Endothelial cell of umbilical vein (primary cell): Measurements from ENCODE around the gene ZNF611. TPM values are rescaled to one million over a fixed set of nuclear protein-coding genes. Genes with fewer than 3 reads are reported as not detected.
A peak's percentile ranks its signal among the peaks of the same experiment; 100 is the strongest.
"Not testable (repeated sequence)": the region's sequence is repeated elsewhere in the genome, so short reads cannot be mapped to it uniquely, and the experiment has no call there.

Source experiments
- BruUV-seq: library from RNA; stranded (reverse); fragments of 400-500 nt; replicated peaks from 2 replicates; lab custom pipeline; 2021; lab: Mats Ljungman, UMichigan
- CTCF ChIA-PET: fragments of 300-600, 350-600 bp; sonication (Branson Sonifier 250); formaldehyde crosslinking; loops from one replicate; lab custom pipeline; 2021; ENCODE audit warnings: antibody characterized with exemption, inconsistent platforms; lab: Charles Lee
- POLR2A ChIA-PET: fragments of 300-600, 350-600 bp; sonication (Branson Sonifier 250); formaldehyde crosslinking; loops from one replicate; lab custom pipeline; 2021; ENCODE audit warnings: antibody characterized with exemption, inconsistent platforms; lab: Charles Lee
- DNase-seq: peaks from one replicate; pipeline ENCODE4 v3.0.0-alpha.2; 2011; ENCODE audit warnings: low read depth, low spot score
- FAIRE-seq: peaks from 2 replicates; lab custom pipeline; 2011; peaks lifted over from hg19 to GRCh38; lab: Jason Lieb, UNC
- H2AFZ ChIP-seq: 2 replicates; pipeline ENCODE4 v1.6.0; 2012; ENCODE audit warnings: low read depth, low read length, control low read depth, inconsistent platforms
- H3K27ac ChIP-seq: 2 replicates; pipeline ENCODE4 v1.5.1; 2011; ENCODE audit warnings: low read depth, mild to moderate bottlenecking, control low read depth, low read length, moderate library complexity; ENCODE audit not compliant: insufficient read depth
- H3K27me3 ChIP-seq, 2 experiments: 2 replicates each; pipeline versions ENCODE4 v1.6.0 to v1.6.1; 2011; ENCODE audit warnings: low read length in 2 of 2, mixed read lengths in 1 of 2; ENCODE audit not compliant: control insufficient read depth in 2 of 2, insufficient read depth in 2 of 2
- H3K36me3 ChIP-seq, 2 experiments: 2 replicates in 1 of 2; 3 replicates in 1 of 2; pipeline ENCODE4 v1.5.1; 2011; ENCODE audit warnings: low read length in 2 of 2, mild to moderate bottlenecking in 1 of 2, moderate library complexity in 1 of 2; ENCODE audit not compliant: control insufficient read depth in 2 of 2, insufficient read depth in 2 of 2; ENCODE audit errors: extremely low read depth in 1 of 2
- H3K4me1 ChIP-seq: 3 replicates; pipeline ENCODE4 v1.5.1; 2011; ENCODE audit warnings: mild to moderate bottlenecking, low read length; ENCODE audit not compliant: control insufficient read depth, insufficient read depth; ENCODE audit errors: extremely low read depth
- H3K4me2 ChIP-seq: 2 replicates; pipeline ENCODE4 v1.6.1; 2011; ENCODE audit warnings: low read length, control low read depth, mixed read lengths; ENCODE audit not compliant: insufficient read depth
- H3K4me3 ChIP-seq, 3 experiments: fragments of 200-600 bp in 1 of 3; sonication (generic), shearing (Covaris generic) in 1 of 3; replicated peaks in 1 of 3; 2 replicates each; pipeline ENCODE4 v1.5.1; 2011 to 2016; ENCODE audit warnings: control low read depth in 3 of 3, low read length in 3 of 3, mild to moderate bottlenecking in 2 of 3, inconsistent platforms in 1 of 3, low read depth in 1 of 3, moderate library complexity in 1 of 3; ENCODE audit not compliant: insufficient read depth in 1 of 3
- H3K79me2 ChIP-seq: 2 replicates; pipeline ENCODE4 v1.6.0; 2012; ENCODE audit warnings: low read length, inconsistent platforms; ENCODE audit not compliant: control insufficient read depth, insufficient read depth
- H3K9ac ChIP-seq: replicated peaks from 2 replicates; pipeline ENCODE3; 2011; ENCODE audit warnings: low read length, control low read depth; ENCODE audit not compliant: insufficient read depth; ENCODE audit errors: extremely low read depth
- H3K9me1 ChIP-seq: replicated peaks from 3 replicates; pipeline ENCODE4 v1.6.0; 2011; ENCODE audit warnings: mild to moderate bottlenecking, low read length; ENCODE audit not compliant: control insufficient read depth, insufficient read depth; ENCODE audit errors: extremely low read depth
- H3K9me3 ChIP-seq: replicated peaks from 2 replicates; pipeline ENCODE4 v1.5.1; 2012; ENCODE audit warnings: low read length, inconsistent platforms; ENCODE audit not compliant: control insufficient read depth, insufficient read depth
- H4K20me1 ChIP-seq: replicated peaks from 2 replicates; pipeline ENCODE3; 2011; ENCODE audit warnings: mild to moderate bottlenecking, low read length; ENCODE audit not compliant: control insufficient read depth, insufficient read depth; ENCODE audit errors: extremely low read depth
- EZH2 ChIP-seq: IDR thresholded peaks from 2 replicates; pipeline ENCODE4 v1.6.1; 2012; ENCODE audit warnings: borderline replicate concordance, low read depth, mild to moderate bottlenecking, moderate library complexity, low read length, inconsistent platforms; ENCODE audit not compliant: severe bottlenecking
- dilution Hi-C: fragments of 300-500 bp; cut with MboI; formaldehyde crosslinking; loops from one replicate; pipeline ENCODE4 v1.15.0; 2019; ENCODE audit warnings: low sequenced_read_pairs; ENCODE audit not compliant: extremely low pct_ligation_motif_present
- intact Hi-C: fragments of 100-400 bp; cut with micrococcal nuclease; formaldehyde crosslinking; loops from one replicate; pipeline ENCODE4 v1.10.0; 2022
- polyA plus RNA-seq, 4 experiments: library from polyadenylated mRNA; depleted of rRNA in 3 of 4; stranded (reverse) in 3 of 4; unstranded in 1 of 4; fragments of >200 nt; gene quantifications; 2 replicates each; pipeline versions ENCODE4 v1.2.1 to v1.2.3, GENCODE V29; 2011 to 2012; ENCODE audit warnings: missing spikeins in 1 of 4
- total RNA-seq: library from RNA; stranded (reverse); gene quantifications from 2 replicates; pipeline ENCODE4 v1.2.3, GENCODE V29; 2021
- TF ChIP-seq, protein P1 (sequence below), 2 donors: IDR thresholded peaks; 1 replicate in 1 of 2; 2 replicates in 1 of 2; pipeline ENCODE4 v1.5.1; 2011; ENCODE audit warnings: low read length in 2 of 2, mild to moderate bottlenecking in 2 of 2, moderate library complexity in 2 of 2, control low read depth in 1 of 2, inconsistent platforms in 1 of 2, low read depth in 1 of 2; ENCODE audit not compliant: insufficient read depth in 1 of 2; ENCODE audit errors: extremely low read depth in 1 of 2

ZNF611 gene
- total and polyA plus RNA-seq, 2 donors (not counting 3 experiments of a cell fraction or from before 2014, with no cell fraction given) = 3.1 to 20.0 TPM

GRCh38 chr19:52748336-52748950 is 13.6 kb upstream of the ZNF611 start:
- H4K20me1 ChIP-seq = no peaks in the 10 kb centered on the region
- BruUV-seq = no TSS peak
- H3K4me1 ChIP-seq = no peaks in the 10 kb centered on the region
- H3K4me2 ChIP-seq = no peak overlapping the region
- H3K36me3 ChIP-seq = no peaks in the 10 kb centered on the region
- dilution Hi-C loops = no loop called here
- no peak for TF ChIP-seq EZH2
- TF ChIP-seq, protein P1, sequence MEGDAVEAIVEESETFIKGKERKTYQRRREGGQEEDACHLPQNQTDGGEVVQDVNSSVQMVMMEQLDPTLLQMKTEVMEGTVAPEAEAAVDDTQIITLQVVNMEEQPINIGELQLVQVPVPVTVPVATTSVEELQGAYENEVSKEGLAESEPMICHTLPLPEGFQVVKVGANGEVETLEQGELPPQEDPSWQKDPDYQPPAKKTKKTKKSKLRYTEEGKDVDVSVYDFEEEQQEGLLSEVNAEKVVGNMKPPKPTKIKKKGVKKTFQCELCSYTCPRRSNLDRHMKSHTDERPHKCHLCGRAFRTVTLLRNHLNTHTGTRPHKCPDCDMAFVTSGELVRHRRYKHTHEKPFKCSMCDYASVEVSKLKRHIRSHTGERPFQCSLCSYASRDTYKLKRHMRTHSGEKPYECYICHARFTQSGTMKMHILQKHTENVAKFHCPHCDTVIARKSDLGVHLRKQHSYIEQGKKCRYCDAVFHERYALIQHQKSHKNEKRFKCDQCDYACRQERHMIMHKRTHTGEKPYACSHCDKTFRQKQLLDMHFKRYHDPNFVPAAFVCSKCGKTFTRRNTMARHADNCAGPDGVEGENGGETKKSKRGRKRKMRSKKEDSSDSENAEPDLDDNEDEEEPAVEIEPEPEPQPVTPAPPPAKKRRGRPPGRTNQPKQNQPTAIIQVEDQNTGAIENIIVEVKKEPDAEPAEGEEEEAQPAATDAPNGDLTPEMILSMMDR (IDR thresholded peaks at IDR 0.05; ENCODE audit: extremely low read depth in 1 of 2, insufficient read depth in 1 of 2, low read depth in 1 of 2, low read length in 2 of 2) = peak; percentile 3 to 32
- H3K79me2 ChIP-seq = no peaks in the 10 kb centered on the region
- POLR2A ChIA-PET = no interaction called here
- no peaks in the 10 kb centered on the region for H3K9me1 ChIP-seq
- DNase-seq = peak; percentile 42
- H3K9ac ChIP-seq = no peak overlapping the region
- no peak for FAIRE-seq
- H3K27ac ChIP-seq = no peak overlapping the region
- CTCF ChIA-PET = interaction anchor here (1.0 kb wide), 2 partner anchors 23 to 500 kb away, joined by 3 to 5 read pairs; no protein-coding TSS in a partner anchor
- no peak overlapping the region for H3K4me3 ChIP-seq
- H2AFZ ChIP-seq = no peak overlapping the region
- H3K9me3 ChIP-seq = no peaks in the 10 kb centered on the region
- intact Hi-C loops = no loop called here
- H3K27me3 ChIP-seq = no peaks in the 10 kb centered on the region

- POLR2A ChIA-PET = interaction anchor here (0.6 kb wide), 1 partner anchor 37 kb away, joined by 3 read pairs; no protein-coding TSS in a partner anchor
- H3K9me1 ChIP-seq, H2AFZ ChIP-seq, H3K9me3 ChIP-seq, intact Hi-C loops, H3K27ac ChIP-seq, CTCF ChIA-PET, H3K27me3 ChIP-seq, FAIRE-seq, H3K36me3 ChIP-seq, dilution Hi-C loops, H3K79me2 ChIP-seq, H3K4me2 ChIP-seq, H3K4me3 ChIP-seq, H3K4me1 ChIP-seq, BruUV-seq, H4K20me1 ChIP-seq, DNase-seq, H3K9ac ChIP-seq: not testable (repeated sequence)
Observed at GRCh38 chr19:52745919-52746318, 11.1 kb upstream of the ZNF611 start.
